GM13977 (cell line): ENCODE results near the gene GPRC5A.

Experiments used
- DNase-seq: peaks from one replicate; pipeline ENCODE4 v3.0.0; 2012; ENCODE audit warnings: low spot score
- CTCF ChIP-seq: IDR thresholded peaks from 2 replicates; pipeline ENCODE4 v1.5.1; 2012; ENCODE audit warnings: mild to moderate bottlenecking, control low read depth; ENCODE audit not compliant: insufficient read depth; ENCODE audit errors: extremely low read depth, missing control alignments
- in situ Hi-C: fragments of 300-500 bp; cut with MboI; formaldehyde crosslinking; loops from one replicate; pipeline ENCODE4 v1.12.0; 2022; ENCODE audit warnings: low sequenced_read_pairs, low pct_unique_long_range_greater_than_20kb, mixed read lengths, inconsistent platforms; ENCODE audit not compliant: unreplicated experiment

GPRC5A gene

GRCh38 chr12:12877153-12877768 lies 14.1 kb upstream of the GPRC5A start:
- DNase-seq, result no peak
- in situ Hi-C loops, result no loop called here
- no peak for TF ChIP-seq CTCF

- in situ Hi-C loops, result no loop called here
- TF ChIP-seq CTCF, result no peak
- DNase-seq, result no peak
Observed at GRCh38 chr12:12877781-12878455, 13.4 kb upstream of the GPRC5A start.

- no peak for TF ChIP-seq CTCF
- no peak for DNase-seq
- in situ Hi-C loops, result no loop called here
Observed at GRCh38 chr12:12880537-12880936, 10.8 kb upstream of the GPRC5A start.

GRCh38 chr12:12881151-12881909 lies 10.0 kb upstream of the GPRC5A start:
- DNase-seq, result no peak
- in situ Hi-C loops, result no loop called here
- no peak for TF ChIP-seq CTCF

- in situ Hi-C loops, result no loop called here
- no peak for TF ChIP-seq CTCF
- no peak for DNase-seq
Observed at GRCh38 chr12:12882288-12882687, 9.1 kb upstream of the GPRC5A start.

GRCh38 chr12:12883369-12884001 lies 7.9 kb upstream of the GPRC5A start:
- DNase-seq, result no peak
- in situ Hi-C loops, result no loop called here
- no peak for TF ChIP-seq CTCF
